Type B pancreatic cell (in vitro differentiated cells): ENCODE results near the gene ERC2. TPM values are rescaled to one million over a fixed set of nuclear protein-coding genes. Genes with fewer than 3 reads are reported as not detected.

Source experiments
- DNase-seq: peaks from one replicate; pipeline ENCODE4 v3.0.0; 2021; ENCODE audit warnings: mixed read lengths; ENCODE audit not compliant: unreplicated experiment; ENCODE audit errors: extremely low spot score
- H3K27ac Mint-ChIP-seq: 2 replicates; pipeline ENCODE4 v1.8.0; 2021; ENCODE audit warnings: mild to moderate bottlenecking, mixed read lengths
- H3K27me3 Mint-ChIP-seq: 2 replicates; pipeline ENCODE4 v1.8.0; 2021; ENCODE audit warnings: mixed read lengths
- H3K36me3 Mint-ChIP-seq: 2 replicates; pipeline ENCODE4 v1.8.0; 2021; ENCODE audit warnings: mixed read lengths
- H3K4me1 Mint-ChIP-seq: one replicate; pipeline ENCODE4 v1.8.0; 2021; ENCODE audit warnings: mixed read lengths; ENCODE audit not compliant: unreplicated experiment
- H3K4me3 Mint-ChIP-seq: 2 replicates; pipeline ENCODE4 v1.8.0; 2021; ENCODE audit warnings: mild to moderate bottlenecking, mixed read lengths
- H3K9me3 Mint-ChIP-seq: 2 replicates; pipeline ENCODE4 v1.8.0; 2021; ENCODE audit warnings: mixed read lengths
- CTCF ChIP-seq: fragments of 200-600 bp; sonication (generic); conservative IDR thresholded peaks from 2 replicates; pipeline ENCODE4 v1.5.0; 2021; ENCODE audit warnings: antibody characterized with exemption, mild to moderate bottlenecking
- total RNA-seq: library from RNA; stranded (reverse); gene quantifications from 2 replicates; pipeline ENCODE4 v1.2.1, GENCODE V29; 2021; ENCODE audit warnings: low replicate concordance

ERC2 gene
- total RNA-seq, 1 donor from 2014 or later: 6.1 TPM

- no peak for TF ChIP-seq CTCF
- no peaks in the 10 kb centered on the region for H3K36me3 Mint-ChIP-seq
- H3K4me1 Mint-ChIP-seq: peaks cover 5% of the 10 kb centered on the region
- H3K4me3 Mint-ChIP-seq: no peak overlapping the region
- no peaks in the 10 kb centered on the region for H3K27me3 Mint-ChIP-seq
- no peak for DNase-seq
- H3K9me3 Mint-ChIP-seq: no peaks in the 10 kb centered on the region
- H3K27ac Mint-ChIP-seq: no peak overlapping the region
Observed at GRCh38 chr3:56363720-56364119, 104.5 kb downstream of the ERC2 start.

- H3K27ac Mint-ChIP-seq: no peak overlapping the region
- no peak overlapping the region for H3K4me3 Mint-ChIP-seq
- H3K27me3 Mint-ChIP-seq: no peaks in the 10 kb centered on the region
- H3K36me3 Mint-ChIP-seq: no peaks in the 10 kb centered on the region
- no peak for DNase-seq
- no peaks in the 10 kb centered on the region for H3K9me3 Mint-ChIP-seq
- TF ChIP-seq CTCF: no peak
- peaks cover 5% of the 10 kb centered on the region for H3K4me1 Mint-ChIP-seq
Observed at GRCh38 chr3:56361731-56362130, 106.5 kb downstream of the ERC2 start.

GRCh38 chr3:56357266-56357665 lies 111.0 kb downstream of the ERC2 start:
- no peak for DNase-seq

GRCh38 chr3:56356808-56357207 lies 111.5 kb downstream of the ERC2 start:
- Mint-ChIP-seq H3K4me3 (no peak overlapping the region), H3K27me3 (no peaks in the 10 kb centered on the region), H3K4me1 (peaks cover 5% of the 10 kb centered on the region), H3K27ac (no peak overlapping the region), H3K36me3 (no peaks in the 10 kb centered on the region), H3K9me3 (no peaks in the 10 kb centered on the region)
- DNase-seq: no peak
- TF ChIP-seq CTCF: no peak

More at GRCh38 chr3:56357266-56357665, 111.0 kb downstream of the ERC2 start:
- no peaks in the 10 kb centered on the region for H3K36me3 Mint-ChIP-seq
- no peak overlapping the region for H3K4me3 Mint-ChIP-seq
- H3K9me3 Mint-ChIP-seq: no peaks in the 10 kb centered on the region
- H3K4me1 Mint-ChIP-seq: peaks cover 5% of the 10 kb centered on the region
- H3K27me3 Mint-ChIP-seq: no peaks in the 10 kb centered on the region
- H3K27ac Mint-ChIP-seq: no peak overlapping the region
- no peak for TF ChIP-seq CTCF

GRCh38 chr3:56355570-56356185 lies 112.6 kb downstream of the ERC2 start:
- no peaks in the 10 kb centered on the region for H3K9me3 Mint-ChIP-seq
- no peaks in the 10 kb centered on the region for H3K36me3 Mint-ChIP-seq
- no peak for TF ChIP-seq CTCF
- no peak overlapping the region for H3K4me3 Mint-ChIP-seq
- no peak overlapping the region for H3K27ac Mint-ChIP-seq
- DNase-seq: no peak
- peaks cover 5% of the 10 kb centered on the region for H3K4me1 Mint-ChIP-seq
- no peaks in the 10 kb centered on the region for H3K27me3 Mint-ChIP-seq

- Mint-ChIP-seq H3K36me3 (no peaks in the 10 kb centered on the region), H3K27ac (no peak overlapping the region), H3K4me1 (peaks cover 5% of the 10 kb centered on the region), H3K4me3 (no peak overlapping the region), H3K9me3 (no peaks in the 10 kb centered on the region), H3K27me3 (no peaks in the 10 kb centered on the region)
- no peak for TF ChIP-seq CTCF
- DNase-seq: no peak
Observed at GRCh38 chr3:56351537-56351936, 116.7 kb downstream of the ERC2 start.
